Measurements from ENCODE around the gene BCKDHB.

DNA sequence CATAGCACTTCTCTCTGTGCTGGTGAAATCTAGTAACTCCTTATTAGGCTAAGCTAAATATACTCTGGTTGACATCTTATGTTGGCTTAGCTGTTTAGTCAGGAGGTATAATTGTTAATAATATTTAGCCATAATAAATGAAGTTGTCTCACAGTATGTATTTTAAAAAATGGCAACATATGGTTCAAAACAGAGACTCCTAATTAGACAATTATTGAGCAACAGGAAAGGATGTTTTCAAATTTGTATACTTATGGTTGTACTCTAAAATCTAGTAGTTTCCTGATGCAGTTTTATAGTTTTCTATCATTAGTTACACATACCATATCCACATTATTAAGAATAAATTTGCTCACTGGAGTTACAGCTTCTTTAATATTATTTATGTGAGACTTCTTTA is 150.2 kb downstream of the BCKDHB start:
- TF ChIP-seq, protein P1, sequence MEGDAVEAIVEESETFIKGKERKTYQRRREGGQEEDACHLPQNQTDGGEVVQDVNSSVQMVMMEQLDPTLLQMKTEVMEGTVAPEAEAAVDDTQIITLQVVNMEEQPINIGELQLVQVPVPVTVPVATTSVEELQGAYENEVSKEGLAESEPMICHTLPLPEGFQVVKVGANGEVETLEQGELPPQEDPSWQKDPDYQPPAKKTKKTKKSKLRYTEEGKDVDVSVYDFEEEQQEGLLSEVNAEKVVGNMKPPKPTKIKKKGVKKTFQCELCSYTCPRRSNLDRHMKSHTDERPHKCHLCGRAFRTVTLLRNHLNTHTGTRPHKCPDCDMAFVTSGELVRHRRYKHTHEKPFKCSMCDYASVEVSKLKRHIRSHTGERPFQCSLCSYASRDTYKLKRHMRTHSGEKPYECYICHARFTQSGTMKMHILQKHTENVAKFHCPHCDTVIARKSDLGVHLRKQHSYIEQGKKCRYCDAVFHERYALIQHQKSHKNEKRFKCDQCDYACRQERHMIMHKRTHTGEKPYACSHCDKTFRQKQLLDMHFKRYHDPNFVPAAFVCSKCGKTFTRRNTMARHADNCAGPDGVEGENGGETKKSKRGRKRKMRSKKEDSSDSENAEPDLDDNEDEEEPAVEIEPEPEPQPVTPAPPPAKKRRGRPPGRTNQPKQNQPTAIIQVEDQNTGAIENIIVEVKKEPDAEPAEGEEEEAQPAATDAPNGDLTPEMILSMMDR (IDR thresholded peaks at IDR 0.05): no peak
- TF ChIP-seq POLR2AphosphoS5 (IDR thresholded peaks at IDR 0.05) (no peak), POLR2A (IDR thresholded peaks at IDR 0.05) (no peak), EP300 (IDR thresholded peaks at IDR 0.05) (no peak)
